GM13976 (cell line): ENCODE results near the gene TRIO.

Experiments
- DNase-seq: peaks from one replicate; pipeline ENCODE4 v3.0.0; 2012; ENCODE audit warnings: low spot score
- in situ Hi-C: fragments of 300-500 bp; cut with MboI; formaldehyde crosslinking; loops from one replicate; pipeline ENCODE4 v1.12.0; 2022; ENCODE audit warnings: low sequenced_read_pairs, mixed read lengths, inconsistent platforms; ENCODE audit not compliant: unreplicated experiment
- TF ChIP-seq, protein P1 (sequence below): IDR thresholded peaks from 2 replicates; pipeline ENCODE4 v1.5.1; 2012; ENCODE audit warnings: borderline replicate concordance, mild to moderate bottlenecking; ENCODE audit not compliant: insufficient read depth; ENCODE audit errors: extremely low read depth, missing control alignments, control extremely low read depth

TRIO gene

DNA sequence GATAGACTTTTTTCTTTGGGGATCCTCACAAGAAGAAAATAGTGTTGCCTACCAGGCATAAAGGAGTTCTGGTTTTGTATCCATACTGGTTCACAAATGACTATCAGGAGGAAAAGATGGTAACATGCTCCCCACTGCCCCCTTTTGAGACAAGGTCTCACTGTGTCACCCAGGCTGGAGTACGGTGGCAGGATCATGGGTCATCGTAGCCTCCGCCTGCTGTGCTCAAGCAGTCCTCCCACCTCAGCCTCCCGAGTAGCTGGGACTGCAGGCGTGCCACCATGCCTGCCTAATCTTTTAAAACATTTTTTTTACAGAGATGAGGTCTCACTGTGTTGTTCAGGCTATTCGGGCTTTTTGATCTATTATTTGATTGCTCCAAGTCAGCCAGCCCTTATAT lies 99.3 kb downstream of the TRIO start:
- TF ChIP-seq, protein P1, sequence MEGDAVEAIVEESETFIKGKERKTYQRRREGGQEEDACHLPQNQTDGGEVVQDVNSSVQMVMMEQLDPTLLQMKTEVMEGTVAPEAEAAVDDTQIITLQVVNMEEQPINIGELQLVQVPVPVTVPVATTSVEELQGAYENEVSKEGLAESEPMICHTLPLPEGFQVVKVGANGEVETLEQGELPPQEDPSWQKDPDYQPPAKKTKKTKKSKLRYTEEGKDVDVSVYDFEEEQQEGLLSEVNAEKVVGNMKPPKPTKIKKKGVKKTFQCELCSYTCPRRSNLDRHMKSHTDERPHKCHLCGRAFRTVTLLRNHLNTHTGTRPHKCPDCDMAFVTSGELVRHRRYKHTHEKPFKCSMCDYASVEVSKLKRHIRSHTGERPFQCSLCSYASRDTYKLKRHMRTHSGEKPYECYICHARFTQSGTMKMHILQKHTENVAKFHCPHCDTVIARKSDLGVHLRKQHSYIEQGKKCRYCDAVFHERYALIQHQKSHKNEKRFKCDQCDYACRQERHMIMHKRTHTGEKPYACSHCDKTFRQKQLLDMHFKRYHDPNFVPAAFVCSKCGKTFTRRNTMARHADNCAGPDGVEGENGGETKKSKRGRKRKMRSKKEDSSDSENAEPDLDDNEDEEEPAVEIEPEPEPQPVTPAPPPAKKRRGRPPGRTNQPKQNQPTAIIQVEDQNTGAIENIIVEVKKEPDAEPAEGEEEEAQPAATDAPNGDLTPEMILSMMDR: no peak
- in situ Hi-C loops: no loop called here
- no peak for DNase-seq

DNA sequence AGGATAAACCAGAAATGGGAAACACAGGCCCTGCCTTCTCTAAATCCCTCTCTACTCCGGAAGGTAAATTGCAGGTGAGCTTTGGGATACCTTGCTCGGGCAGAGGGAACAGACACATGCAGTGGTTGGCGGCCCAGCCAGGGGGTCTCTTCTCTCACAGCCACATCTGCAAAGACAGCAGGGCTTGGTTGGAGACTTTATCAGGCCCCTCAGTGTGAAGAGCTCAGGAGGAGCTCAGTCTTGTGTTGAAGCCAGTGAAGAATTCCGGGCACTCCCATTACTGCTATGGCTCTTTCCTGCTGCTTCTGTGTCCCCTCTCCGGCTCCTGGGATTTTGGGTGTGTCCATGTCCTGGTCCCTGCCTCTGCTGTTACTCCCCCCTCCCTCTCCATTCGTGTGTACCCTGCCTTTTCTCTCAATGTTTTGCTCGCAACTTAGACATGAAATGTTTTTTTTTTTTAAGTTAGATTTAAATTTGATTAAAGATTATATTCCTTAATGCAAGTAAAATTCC lies 99.8 kb downstream of the TRIO start:
- TF ChIP-seq, protein P1: no peak
- in situ Hi-C loops: no loop called here
- DNase-seq: no peak

- no peak for DNase-seq
- in situ Hi-C loops: no loop called here
- TF ChIP-seq, protein P1: no peak
Observed at GRCh38 chr5:14243766-14244165, 100.6 kb downstream of the TRIO start.

GRCh38 chr5:14244721-14245120 lies 101.6 kb downstream of the TRIO start:
- TF ChIP-seq, protein P1: no peak
- DNase-seq: no peak
- in situ Hi-C loops: no loop called here

- no peak for DNase-seq
- TF ChIP-seq, protein P1: no peak
- in situ Hi-C loops: no loop called here
Observed at GRCh38 chr5:14245132-14245925, 102.2 kb downstream of the TRIO start.

DNA sequence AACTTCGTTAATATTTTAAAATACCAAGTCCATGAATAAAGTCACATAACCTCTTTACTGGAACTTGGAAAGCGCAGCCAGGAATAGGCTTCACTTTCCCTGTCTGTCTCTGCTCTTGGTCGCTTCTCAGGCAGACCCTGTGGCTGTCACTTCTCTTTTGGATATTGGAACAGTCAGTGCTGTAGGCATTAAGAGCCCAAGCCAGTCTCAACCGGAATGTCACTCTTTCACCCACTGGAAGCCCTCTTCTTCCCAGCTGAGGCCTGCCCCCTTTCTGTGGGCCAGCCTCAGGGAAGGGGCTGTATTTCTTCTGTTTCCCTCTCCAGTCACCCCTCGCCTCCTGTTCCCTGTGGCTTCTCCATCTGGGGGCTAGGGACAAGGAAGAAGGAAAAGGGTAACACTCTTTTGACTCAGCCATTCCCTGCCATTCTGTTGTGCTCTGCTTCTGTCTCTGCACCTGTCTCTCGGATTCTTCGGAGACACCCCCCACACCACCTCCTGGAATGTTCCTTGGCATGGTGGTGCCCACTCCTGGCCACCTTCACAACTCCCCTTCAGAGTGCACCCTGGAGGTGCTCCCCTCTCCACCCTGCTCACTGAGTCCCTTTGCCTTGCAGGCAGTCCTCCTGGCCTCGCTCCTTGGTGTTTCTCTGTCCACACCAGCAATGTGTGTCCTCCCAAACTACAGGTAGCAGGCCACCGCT lies 103.4 kb downstream of the TRIO start:
- TF ChIP-seq, protein P1: no peak
- DNase-seq: no peak
- in situ Hi-C loops: no loop called here
